ENCODE results near the gene FIGNL2. TPM values are rescaled to one million over a fixed set of nuclear protein-coding genes. Genes with fewer than 3 reads are reported as not detected.

The FIGNL2 gene
- total RNA-seq, 4 donors from 2014 or later, result 1.7 to 2.7 TPM; not detected in 2

- no peaks in the 10 kb centered on the region for H3K4me1 ChIP-seq
- H3K27me3 ChIP-seq, result no peaks in the 10 kb centered on the region
- no peaks in the 10 kb centered on the region for H3K36me3 ChIP-seq
- no peak for TF ChIP-seq POLR2A (IDR thresholded peaks at IDR 0.05)
- no peak for TF ChIP-seq CTCF (IDR thresholded peaks at IDR 0.05)
- DNase-seq, result no peak
- no peak overlapping the region for H3K4me3 ChIP-seq
- intact Hi-C loops (cut with DNase I; ENCODE audit: low total_unique reads), result no loop called here
- H3K27ac ChIP-seq, result no peak overlapping the region
- H3K9me3 ChIP-seq, result no peaks in the 10 kb centered on the region
Observed at GRCh38 chr12:51785906-51786305, 62.6 kb downstream of the FIGNL2 start.

DNA sequence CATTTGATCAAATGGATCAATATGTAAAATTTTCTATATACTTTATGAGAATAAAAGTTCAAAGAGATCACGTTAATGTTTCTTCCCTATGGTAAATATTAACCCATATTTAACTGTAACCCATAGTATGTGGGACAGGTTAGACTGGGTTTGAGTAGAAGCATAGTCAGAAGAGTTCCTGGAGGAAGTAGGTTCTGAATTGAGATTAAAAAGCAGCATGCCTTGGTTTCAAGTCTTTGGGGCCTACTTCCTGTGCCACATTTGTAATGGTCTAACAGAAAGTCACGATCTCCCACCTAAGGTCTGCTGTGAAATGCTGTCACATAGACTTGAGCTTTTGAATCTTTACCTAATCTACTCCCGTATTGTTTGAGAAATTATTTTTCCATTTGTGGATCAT lies 63.8 kb downstream of the FIGNL2 start:
- TF ChIP-seq POLR2A (IDR thresholded peaks at IDR 0.05) (no peak), CTCF (IDR thresholded peaks at IDR 0.05) (no peak)
- Histone ChIP-seq H3K4me1 (no peaks in the 10 kb centered on the region), H3K36me3 (no peaks in the 10 kb centered on the region), H3K9me3 (no peaks in the 10 kb centered on the region), H3K27ac (no peak overlapping the region), H3K27me3 (no peaks in the 10 kb centered on the region), H3K4me3 (no peak overlapping the region)
- DNase-seq, result no peak
- intact Hi-C loops (cut with DNase I; ENCODE audit: low total_unique reads), result no loop called here

DNA sequence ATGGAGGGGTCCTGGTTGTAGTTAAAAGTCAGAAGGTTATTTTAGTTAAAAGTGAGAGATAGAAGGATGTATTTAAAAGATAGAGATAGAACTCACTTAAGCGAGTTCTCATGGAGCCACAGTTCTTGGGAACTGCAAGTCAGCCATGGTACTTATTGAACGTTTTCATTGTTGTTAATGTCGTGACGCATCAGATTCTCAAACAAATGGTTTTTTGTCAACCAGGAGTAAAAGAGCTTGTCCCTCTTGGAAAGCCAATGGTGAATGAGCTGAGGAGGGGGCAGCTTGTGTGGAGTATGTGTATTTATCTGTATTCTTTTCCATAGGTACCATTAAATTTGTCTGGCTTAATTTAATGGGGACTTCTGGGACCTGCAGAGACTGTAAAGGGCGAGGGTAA lies 68.6 kb downstream of the FIGNL2 start:
- DNase-seq, result no peak
- no peaks in the 10 kb centered on the region for H3K27me3 ChIP-seq
- no peaks in the 10 kb centered on the region for H3K36me3 ChIP-seq
- intact Hi-C loops (cut with DNase I; ENCODE audit: low total_unique reads), result no loop called here
- TF ChIP-seq CTCF (IDR thresholded peaks at IDR 0.05), result no peak
- TF ChIP-seq POLR2A (IDR thresholded peaks at IDR 0.05), result no peak
- no peaks in the 10 kb centered on the region for H3K4me1 ChIP-seq
- H3K27ac ChIP-seq, result no peak overlapping the region
- no peak overlapping the region for H3K4me3 ChIP-seq
- H3K9me3 ChIP-seq, result no peaks in the 10 kb centered on the region

DNA sequence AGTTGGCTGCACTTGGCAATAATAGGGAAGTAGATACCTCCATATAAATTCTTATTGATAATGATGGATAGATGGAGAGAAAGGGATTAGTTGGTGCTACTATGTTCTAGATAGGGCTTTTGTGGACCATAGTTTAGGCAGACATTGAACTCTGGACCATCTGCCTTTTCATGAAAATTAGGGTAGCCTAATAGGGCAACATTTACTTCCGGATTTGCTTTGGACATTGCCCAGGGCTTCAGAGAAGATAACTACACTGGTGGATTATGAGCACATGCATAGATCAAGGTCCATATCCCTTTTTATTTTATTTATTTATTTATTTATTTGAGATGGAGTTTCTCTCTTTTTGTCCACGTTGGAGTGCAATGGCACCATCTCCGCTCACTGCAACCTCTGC lies 70.5 kb downstream of the FIGNL2 start:
- Histone ChIP-seq H3K27ac (no peak overlapping the region), H3K27me3 (no peaks in the 10 kb centered on the region), H3K36me3 (no peaks in the 10 kb centered on the region), H3K9me3 (no peaks in the 10 kb centered on the region), H3K4me3 (no peak overlapping the region), H3K4me1 (no peaks in the 10 kb centered on the region)
- DNase-seq, result no peak
- no peak for TF ChIP-seq CTCF (IDR thresholded peaks at IDR 0.05)
- no peak for TF ChIP-seq POLR2A (IDR thresholded peaks at IDR 0.05)
- intact Hi-C loops (cut with DNase I; ENCODE audit: low total_unique reads), result no loop called here

GRCh38 chr12:51777457-51777856 lies 71.1 kb downstream of the FIGNL2 start:
- intact Hi-C loops (cut with DNase I; ENCODE audit: low total_unique reads), result no loop called here
- H3K4me1 ChIP-seq, result no peaks in the 10 kb centered on the region
- H3K9me3 ChIP-seq, result no peaks in the 10 kb centered on the region
- TF ChIP-seq POLR2A (IDR thresholded peaks at IDR 0.05) (no peak), CTCF (IDR thresholded peaks at IDR 0.05) (no peak)
- H3K27ac ChIP-seq, result no peak overlapping the region
- H3K4me3 ChIP-seq, result no peak overlapping the region
- H3K36me3 ChIP-seq, result no peaks in the 10 kb centered on the region
- no peak for DNase-seq
- H3K27me3 ChIP-seq, result no peaks in the 10 kb centered on the region

All from uterus (tissue), 4 donors.